CD4-positive, alpha-beta T cell (primary cell): ENCODE measurements around the gene ZBTB49. TPM values are rescaled to one million over a fixed set of nuclear protein-coding genes. Genes with fewer than 3 reads are reported as not detected.

Experiments
- ATAC-seq: fragments of 200-7000 bp; cut with Tn5 transposase; one replicate; pipeline ENCODE4 v1.10.0; 2022; ENCODE audit warnings: mild to moderate bottlenecking; ENCODE audit not compliant: poor library complexity
- CTCF ChIA-PET: fragments of 350-600 bp; sonication (Branson Sonifier 250); formaldehyde crosslinking; loops from one replicate; lab custom pipeline; 2021; ENCODE audit warnings: antibody characterized with exemption, inconsistent platforms; lab: Charles Lee
- POLR2A ChIA-PET: fragments of 350-600 bp; sonication (Branson Sonifier 250); formaldehyde crosslinking; loops from one replicate; lab custom pipeline; 2021; ENCODE audit warnings: antibody characterized with exemption, inconsistent platforms; lab: Charles Lee
- DNase-seq, 14 experiments: peaks; one replicate each; pipeline ENCODE4 v3.0.0-alpha.2; 2013 to 2020; ENCODE audit warnings: mixed read lengths in 2 of 14
- H3K27ac ChIP-seq, 2 donors: one replicate each; pipeline versions ENCODE4 v1.5.1 to v1.7.0; 2013; ENCODE audit warnings: low read length in 2 of 2, low read depth in 1 of 2, mild to moderate bottlenecking in 1 of 2
- H3K27me3 ChIP-seq, 2 experiments: 1 replicate in 1 of 2; 2 replicates in 1 of 2; pipeline versions ENCODE4 v1.6.1 to v1.7.0; 2013; ENCODE audit warnings: low read length in 2 of 2, control low read depth in 1 of 2, mild to moderate bottlenecking in 1 of 2, moderate library complexity in 1 of 2; ENCODE audit not compliant: insufficient read depth in 2 of 2, control insufficient read depth in 1 of 2
- H3K36me3 ChIP-seq: one replicate; pipeline ENCODE4 v1.6.1; 2013; ENCODE audit warnings: low read length, control low read depth; ENCODE audit not compliant: insufficient read depth
- H3K4me1 ChIP-seq: one replicate; pipeline ENCODE4 v1.6.1; 2013; ENCODE audit warnings: low read length, control low read depth; ENCODE audit not compliant: insufficient read depth
- H3K4me3 ChIP-seq: one replicate; pipeline ENCODE4 v1.5.1; 2013; ENCODE audit warnings: mild to moderate bottlenecking, low read length, moderate library complexity
- H3K9me3 ChIP-seq, 2 experiments: 1 replicate in 1 of 2; 2 replicates in 1 of 2; pipeline versions ENCODE4 v1.6.1 to v1.7.0; 2013; ENCODE audit warnings: low read length in 2 of 2, mild to moderate bottlenecking in 2 of 2, control low read depth in 1 of 2, moderate library complexity in 1 of 2; ENCODE audit not compliant: control insufficient read depth in 1 of 2, insufficient read depth in 1 of 2
- H3K27ac Mint-ChIP-seq: one replicate; pipeline ENCODE4 v1.8.0; 2020; ENCODE audit warnings: mixed read lengths
- H3K27me3 Mint-ChIP-seq: one replicate; pipeline ENCODE4 v1.8.0; 2021; ENCODE audit warnings: mixed read lengths
- H3K36me3 Mint-ChIP-seq: one replicate; pipeline ENCODE4 v1.8.0; 2021; ENCODE audit warnings: low read depth, mixed read lengths
- H3K4me1 Mint-ChIP-seq: one replicate; pipeline ENCODE4 v1.8.0; 2021; ENCODE audit warnings: low read depth, mixed read lengths
- H3K4me3 Mint-ChIP-seq: one replicate; pipeline ENCODE4 v1.8.0; 2020; ENCODE audit warnings: mild to moderate bottlenecking, mixed read lengths
- H3K9me3 Mint-ChIP-seq: one replicate; pipeline ENCODE4 v1.8.0; 2020; ENCODE audit warnings: mixed read lengths
- intact Hi-C, 2 experiments: fragments of 100-400 bp; cut with DNase I in 1 of 2; cut with micrococcal nuclease in 1 of 2; formaldehyde crosslinking; loops; one replicate each; pipeline versions ENCODE4 v1.15.1 to v1.9.0; 2023 to 2025; cut with DNase I, micrococcal nuclease
- total RNA-seq, 174 experiments: library from RNA in 2 of 174; stranded (reverse) in 2 of 174; gene quantifications; one replicate each; pipeline ENCODE4 v1.2.3 and lab custom pipeline; 2021 to 2026
- TF ChIP-seq, protein P1 (sequence below): fragments of 200-600 bp; IDR thresholded peaks from one replicate; pipeline ENCODE4 v1.8.0; 2022; ENCODE audit warnings: antibody characterized with exemption, mild to moderate bottlenecking

Gene ZBTB49
- total RNA-seq, 2 experiments from 2014 or later = 6.6 to 8.8 TPM

DNA sequence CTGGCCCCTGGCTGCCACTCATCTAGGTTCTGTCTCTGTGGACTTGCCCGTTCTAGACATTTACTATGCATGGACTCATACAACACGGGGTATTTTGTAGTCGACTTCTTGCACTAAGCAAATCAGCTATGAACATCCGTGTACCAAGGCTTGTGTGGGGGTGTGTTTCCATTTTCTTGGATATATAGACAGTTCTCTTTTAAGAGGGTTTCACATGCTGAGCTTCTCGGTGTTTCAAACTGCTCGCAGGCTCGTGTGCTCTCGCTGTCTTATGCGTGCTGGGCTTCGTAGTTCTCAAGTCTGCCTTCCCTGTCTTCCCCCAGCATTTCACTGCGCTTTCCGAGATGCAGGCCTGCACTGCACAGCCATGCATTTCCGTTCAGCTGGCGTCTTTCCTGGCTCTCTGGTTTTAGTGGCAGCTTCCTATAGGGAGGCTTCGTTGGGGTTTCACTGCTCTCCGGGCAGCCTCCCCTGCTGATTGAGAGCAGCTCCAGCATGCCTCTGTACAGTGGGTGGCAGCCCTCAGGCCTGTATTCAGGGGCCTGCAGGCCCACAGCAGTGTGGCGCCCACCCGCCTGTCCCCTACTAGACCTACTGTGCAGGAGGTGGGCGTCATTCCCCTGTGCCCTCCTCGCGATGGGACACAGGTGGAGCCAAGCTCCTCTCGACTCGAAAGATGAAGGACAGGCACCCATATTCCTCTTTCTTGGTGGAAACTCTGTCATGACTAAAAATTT, 27.6 kb downstream of the ZBTB49 start:
- H3K4me1 Mint-ChIP-seq = no peaks in the 10 kb centered on the region
- Histone ChIP-seq H3K4me1 (no peaks in the 10 kb centered on the region), H3K36me3 (peaks cover 64% of the 10 kb centered on the region), H3K4me3 (no peak overlapping the region), H3K9me3 (no peaks in the 10 kb centered on the region), H3K27me3 (no peaks in the 10 kb centered on the region), H3K27ac (no peak overlapping the region)
- ATAC-seq (no peak), DNase-seq (no peak)
- H3K27ac Mint-ChIP-seq = no peak overlapping the region
- no peak overlapping the region for H3K4me3 Mint-ChIP-seq
- intact Hi-C loops = no loop called here
- peaks cover 81% of the 10 kb centered on the region for H3K36me3 Mint-ChIP-seq
- H3K27me3 Mint-ChIP-seq = no peaks in the 10 kb centered on the region
- ChIA-PET CTCF (no interaction called here), POLR2A (no interaction called here)
- no peaks in the 10 kb centered on the region for H3K9me3 Mint-ChIP-seq
- TF ChIP-seq, protein P1, sequence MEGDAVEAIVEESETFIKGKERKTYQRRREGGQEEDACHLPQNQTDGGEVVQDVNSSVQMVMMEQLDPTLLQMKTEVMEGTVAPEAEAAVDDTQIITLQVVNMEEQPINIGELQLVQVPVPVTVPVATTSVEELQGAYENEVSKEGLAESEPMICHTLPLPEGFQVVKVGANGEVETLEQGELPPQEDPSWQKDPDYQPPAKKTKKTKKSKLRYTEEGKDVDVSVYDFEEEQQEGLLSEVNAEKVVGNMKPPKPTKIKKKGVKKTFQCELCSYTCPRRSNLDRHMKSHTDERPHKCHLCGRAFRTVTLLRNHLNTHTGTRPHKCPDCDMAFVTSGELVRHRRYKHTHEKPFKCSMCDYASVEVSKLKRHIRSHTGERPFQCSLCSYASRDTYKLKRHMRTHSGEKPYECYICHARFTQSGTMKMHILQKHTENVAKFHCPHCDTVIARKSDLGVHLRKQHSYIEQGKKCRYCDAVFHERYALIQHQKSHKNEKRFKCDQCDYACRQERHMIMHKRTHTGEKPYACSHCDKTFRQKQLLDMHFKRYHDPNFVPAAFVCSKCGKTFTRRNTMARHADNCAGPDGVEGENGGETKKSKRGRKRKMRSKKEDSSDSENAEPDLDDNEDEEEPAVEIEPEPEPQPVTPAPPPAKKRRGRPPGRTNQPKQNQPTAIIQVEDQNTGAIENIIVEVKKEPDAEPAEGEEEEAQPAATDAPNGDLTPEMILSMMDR = no peak

DNA sequence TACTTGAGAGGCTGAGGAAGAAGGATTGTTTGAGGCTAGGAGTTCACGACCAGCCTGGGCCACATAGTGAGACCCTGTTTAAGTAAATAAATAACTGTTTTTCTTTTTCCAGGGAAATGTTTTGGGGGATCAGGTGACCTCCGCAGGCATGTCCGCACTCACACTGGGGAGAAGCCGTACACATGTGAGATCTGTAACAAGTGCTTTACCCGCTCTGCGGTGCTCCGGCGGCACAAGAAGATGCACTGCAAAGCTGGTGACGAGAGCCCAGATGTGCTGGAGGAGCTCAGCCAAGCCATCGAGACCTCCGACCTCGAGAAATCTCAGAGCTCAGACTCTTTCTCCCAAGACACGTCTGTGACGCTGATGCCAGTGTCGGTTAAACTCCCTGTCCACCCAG, 30.5 kb downstream of the ZBTB49 start:
- no peak overlapping the region for H3K4me3 Mint-ChIP-seq
- Histone ChIP-seq H3K36me3 (peaks cover 42% of the 10 kb centered on the region), H3K27ac (no peak overlapping the region), H3K9me3 (no peaks in the 10 kb centered on the region), H3K27me3 (no peaks in the 10 kb centered on the region), H3K4me1 (no peaks in the 10 kb centered on the region), H3K4me3 (no peak overlapping the region)
- no peaks in the 10 kb centered on the region for H3K9me3 Mint-ChIP-seq
- ATAC-seq (no peak), DNase-seq (no peak)
- intact Hi-C loops = no loop called here
- TF ChIP-seq, protein P1 = no peak
- no peaks in the 10 kb centered on the region for H3K27me3 Mint-ChIP-seq
- peaks cover 70% of the 10 kb centered on the region for H3K36me3 Mint-ChIP-seq
- ChIA-PET POLR2A (no interaction called here), CTCF (no interaction called here)
- H3K27ac Mint-ChIP-seq = no peak overlapping the region
- no peaks in the 10 kb centered on the region for H3K4me1 Mint-ChIP-seq

GRCh38 chr4:4320951-4321714, 31.1 kb downstream of the ZBTB49 start:
- no peak for DNase-seq
- no peaks in the 10 kb centered on the region for H3K9me3 ChIP-seq
- intact Hi-C loops = no loop called here
- Mint-ChIP-seq H3K4me3 (no peak overlapping the region), H3K36me3 (peaks cover 64% of the 10 kb centered on the region), H3K9me3 (no peaks in the 10 kb centered on the region), H3K27ac (no peak overlapping the region), H3K27me3 (no peaks in the 10 kb centered on the region), H3K4me1 (no peaks in the 10 kb centered on the region)
- H3K36me3 ChIP-seq = peaks cover 36% of the 10 kb centered on the region
- ChIA-PET POLR2A (no interaction called here), CTCF (no interaction called here)
- H3K27me3 ChIP-seq = no peaks in the 10 kb centered on the region
- no peaks in the 10 kb centered on the region for H3K4me1 ChIP-seq
- no peak overlapping the region for H3K4me3 ChIP-seq
- TF ChIP-seq, protein P1 = no peak
- ATAC-seq = no peak
- no peak overlapping the region for H3K27ac ChIP-seq
